ENCODE results near the gene WDR93. TPM values are rescaled to one million over a fixed set of nuclear protein-coding genes. Genes with fewer than 3 reads are reported as not detected.

Gene WDR93
- total RNA-seq, 1 experiment from 2014 or later: not detected

GRCh38 chr15:89677381-89677780, 13.2 kb upstream of the WDR93 start:
- H2BK120ac ChIP-seq (ENCODE audit: low read depth, low read length, poor library complexity, severe bottlenecking): no peak overlapping the region
- H3K9me3 Mint-ChIP-seq: no peaks in the 10 kb centered on the region

More at GRCh38 chr15:89677381-89677780, 13.2 kb upstream of the WDR93 start:
- Histone ChIP-seq H3K9ac (ENCODE audit: extremely low read depth, insufficient read length, low read length) (no peak overlapping the region), H2BK5ac (ENCODE audit: insufficient read length, low read length) (no peak overlapping the region), H3K18ac (ENCODE audit: insufficient read length, low read depth, low read length) (no peak overlapping the region), H3T11ph (ENCODE audit: low read length) (no peak overlapping the region), H2AFZ (ENCODE audit: low read length) (no peak overlapping the region), H4K5ac (ENCODE audit: insufficient read length, low read depth, low read length) (no peak overlapping the region), H3K23ac (ENCODE audit: insufficient read length, low read depth, low read length) (no peak overlapping the region), H4K20me1 (ENCODE audit: control insufficient read depth, insufficient read depth, insufficient read length) (no peaks in the 10 kb centered on the region), H3K23me2 (ENCODE audit: insufficient read length, low read depth, low read length, poor library complexity, severe bottlenecking) (no peaks in the 10 kb centered on the region), H4K8ac (replicated peaks; ENCODE audit: insufficient read length, low read depth, low read length) (no peak overlapping the region), H2AK5ac (ENCODE audit: insufficient read length, low read length) (no peak overlapping the region), H3K4me1 (ENCODE audit: insufficient read depth, low read length) (no peaks in the 10 kb centered on the region), H3K27me3 (ENCODE audit: insufficient read depth, low read length) (no peaks in the 10 kb centered on the region), H3K27ac (ENCODE audit: insufficient read length, low read depth, low read length) (no peak overlapping the region), H3K56ac (ENCODE audit: insufficient read length, low read depth, low read length) (no peak overlapping the region), H4K91ac (ENCODE audit: insufficient read length, low read depth, low read length) (no peak overlapping the region), H2BK20ac (ENCODE audit: low read depth, low read length, poor library complexity, severe bottlenecking) (no peak overlapping the region), H2BK15ac (ENCODE audit: low read depth, low read length) (no peak overlapping the region), H3K4me2 (ENCODE audit: insufficient read depth, insufficient read length, low read length) (no peak overlapping the region), H3K4ac (ENCODE audit: low read depth, low read length) (no peak overlapping the region), H2BK12ac (ENCODE audit: insufficient read length, low read depth, low read length) (no peak overlapping the region), H3K79me1 (ENCODE audit: insufficient read depth, low read depth, low read length, poor library complexity, severe bottlenecking) (no peaks in the 10 kb centered on the region), H3K14ac (ENCODE audit: insufficient read depth, low read length) (no peak overlapping the region), H3K79me2 (ENCODE audit: insufficient read depth, low read length) (no peaks in the 10 kb centered on the region), H3K9me3 (ENCODE audit: control insufficient read depth, low read depth, low read length) (no peaks in the 10 kb centered on the region)
- no peak for DNase-seq
- no CpG with 5 or more reads among the region's 1 CpG for WGBS (ENCODE audit: extremely low coverage, insufficient read length, low lambda C conversion rate)
- Mint-ChIP-seq H3K4me3 (no peak overlapping the region), H3K4me1 (peaks cover 4 to 8% of the 10 kb centered on the region in 2 experiments; a peak in 2 of 4 replicates), H3K36me3 (ENCODE audit: insufficient read depth in 1 of 3, low read depth in 3 of 3) (no peaks in the 10 kb centered on the region), H3K27me3 (ENCODE audit: low read depth) (peaks cover 22% of the 10 kb centered on the region), H3K27ac (no peak overlapping the region)
- no peak for TF ChIP-seq CTCF (conservative IDR thresholded peaks at IDR 0.05)
